HG02678 (cell line): Measurements from ENCODE around the gene NRG3.

ENCODE experiments used
- ATAC-seq: cut with Tn5 transposase; IDR thresholded peaks from one replicate; pipeline ENCODE4 v1.9.1; 2021; ENCODE audit warnings: mild to moderate bottlenecking, moderate library complexity; ENCODE audit not compliant: unreplicated experiment

The NRG3 gene

GRCh38 chr10:82552267-82552666, 677.3 kb downstream of the NRG3 start:
- ATAC-seq = no peak

- ATAC-seq = no peak
These were observed 679.4 kb downstream of the NRG3 start for GRCh38 chr10:82554381-82554780.

GRCh38 chr10:82558014-82558607, 683.1 kb downstream of the NRG3 start:
- no peak for ATAC-seq

GRCh38 chr10:82564353-82565196, 689.6 kb downstream of the NRG3 start:
- no peak for ATAC-seq

- ATAC-seq = no peak
These were observed 690.2 kb downstream of the NRG3 start for GRCh38 chr10:82565197-82565575.

GRCh38 chr10:82572744-82573143, 697.8 kb downstream of the NRG3 start:
- no peak for ATAC-seq

GRCh38 chr10:82574081-82574480, 699.1 kb downstream of the NRG3 start:
- no peak for ATAC-seq

- ATAC-seq = no peak
These were observed 700.3 kb downstream of the NRG3 start for GRCh38 chr10:82575318-82575717.

- ATAC-seq = no peak
These were observed 701.1 kb downstream of the NRG3 start for GRCh38 chr10:82576093-82576492.

- no peak for ATAC-seq
These were observed 706.9 kb downstream of the NRG3 start for GRCh38 chr10:82581940-82582339.

GRCh38 chr10:82591421-82591820, 716.4 kb downstream of the NRG3 start:
- no peak for ATAC-seq

- no peak for ATAC-seq
These were observed 722.8 kb downstream of the NRG3 start for GRCh38 chr10:82597840-82598239.

- no peak for ATAC-seq
These were observed 734.9 kb downstream of the NRG3 start for GRCh38 chr10:82609845-82610244.

- no peak for ATAC-seq
These were observed 743.0 kb downstream of the NRG3 start for GRCh38 chr10:82618007-82618406.

- ATAC-seq = no peak
These were observed 746.7 kb downstream of the NRG3 start for GRCh38 chr10:82621680-82622079.

GRCh38 chr10:82622479-82622878, 747.5 kb downstream of the NRG3 start:
- no peak for ATAC-seq

GRCh38 chr10:82625512-82626189, 750.7 kb downstream of the NRG3 start:
- no peak for ATAC-seq

- no peak for ATAC-seq
These were observed 753.4 kb downstream of the NRG3 start for GRCh38 chr10:82628373-82628772.

- no peak for ATAC-seq
These were observed 768.1 kb downstream of the NRG3 start for GRCh38 chr10:82643076-82643475.

- no peak for ATAC-seq
These were observed 768.6 kb downstream of the NRG3 start for GRCh38 chr10:82643601-82644000.

GRCh38 chr10:82645221-82645620, 770.2 kb downstream of the NRG3 start:
- no peak for ATAC-seq
